ENCODE measurements around the gene CRACDL. TPM values are rescaled to one million over a fixed set of nuclear protein-coding genes. Genes with fewer than 3 reads are reported as not detected.

The CRACDL gene
- total RNA-seq, 1 donor from 2014 or later, result 3.0 TPM

GRCh38 chr2:98846041-98846440 lies 90.0 kb downstream of the CRACDL start:
- intact Hi-C loops (cut with micrococcal nuclease), result no loop called here
- no peak overlapping the region for H3K27ac ChIP-seq (replicated peaks)
- TF ChIP-seq, protein P1, sequence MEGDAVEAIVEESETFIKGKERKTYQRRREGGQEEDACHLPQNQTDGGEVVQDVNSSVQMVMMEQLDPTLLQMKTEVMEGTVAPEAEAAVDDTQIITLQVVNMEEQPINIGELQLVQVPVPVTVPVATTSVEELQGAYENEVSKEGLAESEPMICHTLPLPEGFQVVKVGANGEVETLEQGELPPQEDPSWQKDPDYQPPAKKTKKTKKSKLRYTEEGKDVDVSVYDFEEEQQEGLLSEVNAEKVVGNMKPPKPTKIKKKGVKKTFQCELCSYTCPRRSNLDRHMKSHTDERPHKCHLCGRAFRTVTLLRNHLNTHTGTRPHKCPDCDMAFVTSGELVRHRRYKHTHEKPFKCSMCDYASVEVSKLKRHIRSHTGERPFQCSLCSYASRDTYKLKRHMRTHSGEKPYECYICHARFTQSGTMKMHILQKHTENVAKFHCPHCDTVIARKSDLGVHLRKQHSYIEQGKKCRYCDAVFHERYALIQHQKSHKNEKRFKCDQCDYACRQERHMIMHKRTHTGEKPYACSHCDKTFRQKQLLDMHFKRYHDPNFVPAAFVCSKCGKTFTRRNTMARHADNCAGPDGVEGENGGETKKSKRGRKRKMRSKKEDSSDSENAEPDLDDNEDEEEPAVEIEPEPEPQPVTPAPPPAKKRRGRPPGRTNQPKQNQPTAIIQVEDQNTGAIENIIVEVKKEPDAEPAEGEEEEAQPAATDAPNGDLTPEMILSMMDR (IDR thresholded peaks at IDR 0.05; ENCODE audit: borderline replicate concordance), result no peak
- H3K36me3 ChIP-seq, result no peaks in the 10 kb centered on the region
- no peaks in the 10 kb centered on the region for H3K4me1 ChIP-seq
- H3K27me3 ChIP-seq (ENCODE audit: low read depth), result peaks cover 45% of the 10 kb centered on the region
- no peak overlapping the region for H3K4me3 ChIP-seq
- no peak for DNase-seq
- H3K9me3 ChIP-seq (replicated peaks), result no peaks in the 10 kb centered on the region

DNA sequence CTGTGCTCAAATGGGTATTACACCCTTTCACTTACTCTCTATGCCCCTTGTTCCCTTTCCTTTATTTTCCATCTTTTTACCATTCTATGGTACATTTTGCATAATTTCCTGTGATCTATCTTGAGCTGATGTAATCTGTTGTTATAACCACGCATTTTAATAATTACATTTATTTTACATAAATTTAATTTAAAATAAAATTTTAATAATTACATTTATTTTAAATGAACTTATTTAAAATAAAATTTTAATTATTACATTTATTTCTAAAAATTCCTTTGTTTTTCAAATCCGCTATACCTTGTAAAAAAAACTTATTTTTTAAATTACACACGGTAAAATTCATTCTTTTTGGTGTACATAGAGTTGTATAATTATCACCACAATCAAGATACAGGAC lies 93.9 kb downstream of the CRACDL start:
- intact Hi-C loops (cut with micrococcal nuclease), result no loop called here
- peaks cover 5% of the 10 kb centered on the region for H3K9me3 ChIP-seq (replicated peaks)
- H3K27ac ChIP-seq (replicated peaks), result no peak overlapping the region
- no peak overlapping the region for H3K4me3 ChIP-seq
- peaks cover 7% of the 10 kb centered on the region for H3K27me3 ChIP-seq (ENCODE audit: low read depth)
- H3K4me1 ChIP-seq, result peaks cover 3% of the 10 kb centered on the region
- TF ChIP-seq, protein P1 (IDR thresholded peaks at IDR 0.05; ENCODE audit: borderline replicate concordance), result no peak
- no peak for DNase-seq
- H3K36me3 ChIP-seq, result no peaks in the 10 kb centered on the region

- H3K4me1 ChIP-seq, result peaks cover 6% of the 10 kb centered on the region
- H3K4me3 ChIP-seq, result no peak overlapping the region
- no peaks in the 10 kb centered on the region for H3K27me3 ChIP-seq (ENCODE audit: low read depth)
- TF ChIP-seq, protein P1 (IDR thresholded peaks at IDR 0.05; ENCODE audit: borderline replicate concordance), result no peak
- intact Hi-C loops (cut with micrococcal nuclease), result no loop called here
- H3K36me3 ChIP-seq, result no peaks in the 10 kb centered on the region
- H3K27ac ChIP-seq (replicated peaks), result no peak overlapping the region
- no peak for DNase-seq
- H3K9me3 ChIP-seq (replicated peaks), result peaks cover 5% of the 10 kb centered on the region
Observed at GRCh38 chr2:98839292-98839691, 96.7 kb downstream of the CRACDL start.

DNA sequence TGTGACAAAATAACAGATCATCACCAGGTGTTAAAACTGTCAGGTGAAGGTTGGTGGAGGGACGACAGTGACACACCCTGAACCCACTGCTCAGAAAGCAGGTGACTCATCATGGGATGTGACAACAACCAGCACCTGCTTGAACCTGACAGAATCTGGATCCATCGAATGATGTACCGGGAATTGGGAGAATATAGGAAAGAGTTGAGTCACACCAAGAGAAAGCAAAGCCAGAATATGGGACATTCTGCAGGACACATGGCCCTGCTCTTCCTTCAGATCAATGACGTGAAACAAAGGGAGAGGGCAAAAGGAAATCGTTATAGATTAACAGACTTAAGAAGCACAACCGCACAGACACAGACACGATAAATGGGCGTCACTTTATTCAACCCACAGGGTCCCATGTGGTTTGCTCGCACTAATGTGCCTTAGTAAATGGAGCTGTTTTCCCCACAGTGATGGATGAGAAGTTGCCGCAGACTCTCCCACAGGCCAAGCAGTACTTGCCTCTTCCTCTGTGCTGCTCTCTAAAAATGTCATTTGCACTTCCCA lies 100.1 kb downstream of the CRACDL start:
- TF ChIP-seq, protein P1 (IDR thresholded peaks at IDR 0.05; ENCODE audit: borderline replicate concordance), result no peak
- Histone ChIP-seq H3K36me3 (no peaks in the 10 kb centered on the region), H3K27me3 (ENCODE audit: low read depth) (no peaks in the 10 kb centered on the region), H3K27ac (replicated peaks) (peak overlapping the region; percentile 11), H3K9me3 (replicated peaks) (peaks cover 5% of the 10 kb centered on the region), H3K4me1 (peaks cover 28% of the 10 kb centered on the region), H3K4me3 (no peak overlapping the region)
- intact Hi-C loops (cut with micrococcal nuclease), result loop anchor here (2.0 kb wide), 1 partner anchor 187 kb away; no protein-coding TSS in a partner anchor
- DNase-seq, result no peak

- no peaks in the 10 kb centered on the region for H3K36me3 ChIP-seq
- H3K27ac ChIP-seq (replicated peaks), result peak overlapping the region; percentile 94
- intact Hi-C loops (cut with micrococcal nuclease), result no loop called here
- no peak overlapping the region for H3K4me3 ChIP-seq
- TF ChIP-seq, protein P1 (IDR thresholded peaks at IDR 0.05; ENCODE audit: borderline replicate concordance), result no peak
- H3K9me3 ChIP-seq (replicated peaks), result no peaks in the 10 kb centered on the region
- DNase-seq, result no peak
- H3K27me3 ChIP-seq (ENCODE audit: low read depth), result no peaks in the 10 kb centered on the region
- peaks cover 37% of the 10 kb centered on the region for H3K4me1 ChIP-seq
Observed at GRCh38 chr2:98833917-98834263, 102.1 kb downstream of the CRACDL start.
